CD4-positive, alpha-beta T cell treated with Interferon gamma for 1 hour (primary cell): ENCODE results near the gene ADORA3.
A peak's percentile ranks its signal among the peaks of the same experiment; 100 is the strongest.

Experiments
- DNase-seq: peaks from one replicate; pipeline ENCODE4 v3.0.0-alpha.2; 2020

The ADORA3 gene

DNA sequence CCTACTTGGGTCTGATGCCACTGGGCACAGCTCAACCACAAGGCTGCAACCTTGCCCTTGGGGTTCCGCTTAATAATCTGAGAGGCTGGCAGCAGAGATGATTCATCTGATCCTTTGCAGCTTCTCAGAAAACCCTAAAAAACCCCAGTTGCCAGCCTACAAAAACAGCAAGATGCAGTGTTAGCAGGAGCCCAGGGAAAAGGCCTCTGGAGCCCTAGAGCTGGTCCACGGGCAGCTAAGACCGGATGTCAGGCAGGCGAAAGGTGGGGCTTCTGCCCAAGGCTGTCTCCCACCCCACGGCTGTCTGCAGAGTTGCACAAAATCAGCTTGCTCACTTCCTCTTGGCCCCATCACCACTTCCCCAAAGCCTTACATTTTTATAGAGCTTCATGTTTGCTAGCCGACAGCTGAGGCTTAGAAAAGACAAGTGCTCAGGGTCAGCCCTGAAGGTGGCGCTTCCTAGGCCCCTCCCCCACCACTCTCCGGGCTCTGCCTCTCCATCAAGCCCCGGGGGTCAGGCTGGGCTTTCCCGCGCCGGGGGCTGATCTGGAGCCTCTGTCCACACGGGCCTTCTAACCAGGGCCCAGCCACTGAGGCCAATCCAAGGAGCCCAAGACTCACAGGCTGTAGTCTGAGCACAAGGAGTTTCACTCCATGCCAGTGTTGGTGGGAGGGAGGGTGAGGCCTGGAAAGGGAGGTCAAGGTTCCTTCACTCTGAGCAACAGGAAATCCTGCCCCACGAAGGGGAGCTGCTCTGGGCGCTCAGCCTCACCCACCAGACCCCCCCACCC lies 4.2 kb upstream of the ADORA3 start:
- DNase-seq = peak; percentile 78

DNA sequence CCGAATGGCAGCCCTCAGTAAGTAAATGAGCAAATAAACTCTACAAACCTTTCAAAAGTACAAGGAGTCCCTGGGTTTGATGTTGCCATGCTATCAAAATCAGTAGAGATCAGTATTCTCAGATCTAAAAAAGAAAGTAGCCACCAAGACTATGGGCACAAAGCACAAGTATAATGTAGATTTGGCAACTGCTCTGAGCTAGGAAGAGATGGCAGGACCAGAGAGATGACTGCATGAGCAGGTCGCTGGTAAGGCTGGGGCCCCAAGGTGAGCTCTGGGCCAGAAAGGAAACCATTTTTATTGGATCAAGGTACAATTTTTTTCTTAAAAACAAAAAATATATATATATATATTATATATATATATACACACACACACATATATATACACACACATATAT lies 3.1 kb upstream of the ADORA3 start:
- no peak for DNase-seq

DNA sequence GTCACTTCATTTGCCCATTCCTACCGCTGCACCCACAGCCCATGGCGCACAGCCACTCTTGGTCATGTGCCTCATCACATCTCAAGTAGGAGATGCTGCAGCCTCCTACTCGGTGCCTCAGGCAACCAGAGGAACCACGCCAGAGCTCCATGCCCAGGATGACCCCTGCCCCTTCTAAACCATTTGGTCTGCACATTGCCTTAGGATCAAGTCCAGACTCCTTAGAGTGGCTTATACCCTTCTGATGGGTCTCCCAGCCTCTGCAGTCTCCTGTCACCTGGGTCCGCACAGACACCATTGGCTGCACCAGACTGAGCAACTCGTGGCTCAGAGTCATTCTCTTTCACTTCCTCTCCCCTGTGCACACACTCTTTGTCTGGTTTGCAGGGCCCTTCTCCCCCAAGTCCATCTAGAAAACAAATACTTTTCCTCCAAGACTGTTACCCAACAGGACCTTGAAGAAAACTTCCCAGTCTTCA lies 2.2 kb upstream of the ADORA3 start:
- peak; percentile 60 for DNase-seq

DNA sequence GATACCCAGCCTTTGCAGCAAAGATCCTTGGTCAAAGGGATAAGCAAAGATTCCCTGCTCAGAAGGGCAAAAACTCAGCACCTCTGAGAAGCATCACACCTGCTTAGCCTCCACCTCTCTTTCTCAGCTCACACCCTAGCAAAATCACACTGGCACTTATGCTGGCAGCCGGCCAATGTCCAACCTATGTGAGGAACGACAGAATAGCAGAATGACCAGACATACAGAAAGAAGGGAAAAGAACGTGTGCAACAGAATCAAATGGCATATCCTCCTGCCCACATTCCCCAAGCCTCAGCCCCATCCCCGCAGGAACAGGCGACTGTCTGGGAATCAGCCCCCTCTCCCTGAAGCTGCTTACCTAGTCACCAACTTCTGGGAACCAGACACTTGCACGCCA lies 664 bp upstream of the ADORA3 start:
- no peak for DNase-seq

DNA sequence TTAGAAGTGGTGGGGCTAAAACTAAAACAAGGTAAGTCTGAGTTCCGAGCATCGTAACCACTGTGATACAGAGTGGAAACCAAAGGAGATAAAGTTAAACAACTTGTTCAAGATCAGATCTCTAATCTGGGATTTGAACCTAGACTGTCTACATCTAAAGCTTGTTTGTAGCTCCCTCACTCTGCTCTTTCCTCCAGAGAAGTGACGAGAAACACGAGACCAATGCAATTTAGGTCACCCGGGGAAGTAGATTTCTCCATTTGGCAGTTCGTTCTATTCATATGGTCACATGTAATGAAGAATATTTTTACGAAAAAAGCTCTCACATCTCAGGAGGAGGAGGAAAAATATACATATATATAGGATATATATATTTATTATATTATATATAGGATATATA lies 1.8 kb downstream of the ADORA3 start:
- no peak for DNase-seq

DNA sequence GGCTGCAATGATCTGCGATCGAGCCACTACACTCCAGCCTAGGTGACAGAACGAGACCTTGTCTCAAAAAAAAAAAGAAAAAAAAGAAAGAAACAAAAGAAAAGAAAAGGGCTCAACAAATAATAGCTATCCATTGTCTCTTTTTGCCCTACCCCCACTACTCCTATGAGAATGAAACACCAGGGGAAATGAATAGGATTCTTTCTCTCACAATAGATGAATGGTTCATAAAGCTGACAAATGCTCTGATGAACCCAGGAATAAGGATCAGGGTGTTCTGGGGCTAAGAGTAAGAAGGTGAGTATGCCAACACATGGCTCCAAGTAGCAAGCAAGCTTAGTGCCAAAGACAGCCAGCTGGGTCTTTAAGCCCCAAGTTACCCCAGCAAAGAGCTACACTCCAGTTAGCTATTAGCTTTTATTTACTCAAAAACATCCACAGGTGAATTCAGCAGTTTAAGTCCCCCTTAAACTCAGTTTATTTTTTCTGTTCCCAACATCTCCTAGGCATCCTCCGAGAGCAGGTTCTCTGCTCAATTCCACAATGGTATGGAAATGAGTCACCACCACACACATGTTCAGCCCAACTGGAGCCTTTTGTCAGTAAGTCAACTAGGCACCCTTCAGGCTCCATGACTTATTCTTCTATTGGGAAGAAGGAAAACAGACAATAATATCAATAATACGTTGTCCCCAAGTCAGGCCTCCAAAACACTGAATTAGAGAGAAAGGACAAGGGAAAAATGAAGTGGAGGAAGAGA lies 4.2 kb downstream of the ADORA3 start:
- no peak for DNase-seq

DNA sequence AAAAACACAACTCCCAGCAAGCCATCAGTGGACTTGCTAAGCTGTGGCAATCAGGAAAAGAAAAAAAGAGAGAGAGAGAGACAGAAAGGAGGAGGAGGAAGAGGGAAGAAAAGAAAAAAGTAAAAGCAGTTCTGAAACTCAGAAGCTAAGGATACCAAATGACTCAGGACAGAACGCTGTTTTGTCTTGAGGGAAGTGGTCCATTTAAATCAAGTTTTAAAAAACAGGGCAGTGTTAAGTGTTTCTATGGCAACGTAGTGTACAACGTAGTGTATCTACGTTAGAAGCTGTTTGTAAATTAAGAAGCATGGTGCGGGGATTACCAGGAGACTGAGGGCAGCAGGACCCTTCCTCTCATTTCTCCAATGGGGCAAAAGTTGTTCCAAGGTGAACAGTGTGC lies 5.8 kb downstream of the ADORA3 start:
- DNase-seq = no peak

DNA sequence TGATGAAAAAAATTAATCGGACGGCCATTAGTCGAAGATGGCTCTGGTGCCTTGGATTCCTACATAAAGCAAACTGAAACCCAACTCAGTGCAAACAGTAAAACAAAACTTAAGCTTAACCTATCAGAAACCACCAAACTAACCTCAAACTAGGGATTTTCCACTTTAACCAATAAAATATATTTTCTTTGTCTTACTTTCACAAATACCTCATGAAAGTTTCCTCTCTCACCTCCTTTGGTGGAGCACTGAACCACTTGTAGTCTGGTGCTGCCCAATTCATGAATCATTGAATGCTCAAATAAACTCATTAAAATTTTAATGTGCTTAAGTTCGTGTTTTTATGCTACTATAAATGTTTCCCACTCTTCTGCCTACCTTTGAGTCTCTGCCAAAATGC lies 7.0 kb downstream of the ADORA3 start:
- no peak for DNase-seq

DNA sequence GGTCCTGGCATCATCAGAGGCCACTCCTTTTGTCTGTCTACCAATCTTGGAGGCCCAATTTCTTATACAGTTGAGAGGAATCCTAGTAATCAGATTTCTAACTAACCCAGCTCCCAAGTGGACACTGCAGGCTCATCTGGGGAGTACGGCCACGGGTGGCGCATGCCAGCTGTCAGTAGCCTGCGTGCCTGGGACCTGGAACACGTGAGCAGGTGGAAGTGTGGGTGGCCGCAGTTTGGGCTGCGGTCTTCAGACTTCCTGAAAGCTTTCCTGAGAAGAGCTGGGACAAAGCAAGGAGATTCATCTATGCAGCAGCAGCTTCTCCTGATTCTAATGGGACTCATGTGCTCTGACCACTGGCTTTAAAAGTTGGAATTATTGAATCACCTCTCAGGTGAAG lies 12.4 kb downstream of the ADORA3 start:
- DNase-seq = no peak

DNA sequence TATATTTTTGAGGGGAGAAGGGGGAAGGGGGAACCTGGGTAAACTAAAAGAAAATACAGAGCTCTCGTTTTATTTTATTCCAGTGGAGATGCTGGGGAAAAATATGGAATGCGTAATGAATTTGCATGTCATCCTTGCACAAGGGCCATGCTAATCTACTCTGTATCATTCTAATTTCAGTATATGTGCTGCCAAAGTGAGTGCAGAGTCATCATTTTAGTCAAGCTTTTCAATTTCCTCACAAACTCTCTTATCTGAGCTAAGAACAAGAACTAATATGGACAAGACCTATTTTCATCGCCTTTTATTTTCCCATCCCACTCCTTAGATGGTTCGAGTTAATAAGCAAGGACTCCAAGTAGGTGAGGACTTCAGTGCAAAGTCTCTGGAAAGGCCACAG lies 13.2 kb downstream of the ADORA3 start:
- DNase-seq = no peak

DNA sequence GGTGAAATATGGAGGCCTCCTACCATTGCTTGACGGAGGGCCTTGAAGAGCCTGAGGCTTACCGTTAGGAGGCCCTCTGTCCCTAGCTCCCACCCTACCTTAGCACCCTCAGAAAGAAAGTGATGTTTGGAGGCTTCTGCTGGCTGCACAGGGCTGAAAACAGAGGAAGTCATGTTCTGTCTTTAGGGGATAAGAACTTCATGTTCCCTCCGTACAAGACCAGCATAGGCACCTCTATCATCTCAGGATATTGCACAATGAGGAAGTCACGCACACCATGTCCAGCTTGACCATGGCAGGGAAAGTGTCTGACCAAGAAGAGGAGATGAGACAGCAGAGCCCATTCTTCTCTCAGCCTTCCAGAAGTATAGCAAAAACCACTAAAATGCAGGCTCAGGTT lies 13.8 kb downstream of the ADORA3 start:
- no peak for DNase-seq

DNA sequence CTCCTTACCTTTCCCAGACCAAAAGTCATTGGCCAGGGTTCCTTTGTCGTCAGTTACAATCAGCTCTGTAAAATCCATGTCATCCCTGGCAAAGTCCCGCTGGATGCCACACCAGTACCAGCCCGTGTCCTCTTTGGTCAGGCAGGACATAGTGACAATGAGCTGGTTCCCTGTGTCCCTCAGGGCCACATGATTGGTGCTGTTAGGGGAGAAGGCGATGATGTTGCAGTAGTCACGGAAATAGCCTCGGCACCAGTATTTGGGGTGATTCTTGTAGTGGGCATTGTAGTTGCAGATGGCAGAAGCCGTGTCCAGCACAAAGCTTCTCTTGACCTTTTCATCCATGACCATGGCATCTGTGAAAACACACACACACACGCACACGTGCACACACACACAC lies 14.8 kb downstream of the ADORA3 start:
- no peak for DNase-seq

DNA sequence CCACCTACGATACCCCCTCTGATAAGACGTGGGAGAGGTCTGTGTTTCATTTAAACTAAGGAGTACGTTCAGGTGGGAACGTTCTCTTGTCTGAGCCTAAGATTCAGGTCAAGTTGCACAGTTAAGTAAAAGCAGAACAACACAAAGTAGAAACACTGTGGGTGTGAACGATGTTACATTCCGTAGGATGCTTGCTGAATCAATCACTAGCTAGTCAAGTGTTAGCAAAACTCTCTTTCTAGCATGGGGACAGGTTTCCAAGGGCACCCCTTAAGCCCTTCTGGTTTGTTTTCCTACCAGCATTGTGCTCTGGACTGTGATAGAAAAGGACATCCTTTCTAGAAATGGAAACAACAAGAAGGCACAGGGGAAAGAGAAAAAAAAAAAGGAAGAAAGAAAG lies 16.3 kb downstream of the ADORA3 start:
- no peak for DNase-seq

DNA sequence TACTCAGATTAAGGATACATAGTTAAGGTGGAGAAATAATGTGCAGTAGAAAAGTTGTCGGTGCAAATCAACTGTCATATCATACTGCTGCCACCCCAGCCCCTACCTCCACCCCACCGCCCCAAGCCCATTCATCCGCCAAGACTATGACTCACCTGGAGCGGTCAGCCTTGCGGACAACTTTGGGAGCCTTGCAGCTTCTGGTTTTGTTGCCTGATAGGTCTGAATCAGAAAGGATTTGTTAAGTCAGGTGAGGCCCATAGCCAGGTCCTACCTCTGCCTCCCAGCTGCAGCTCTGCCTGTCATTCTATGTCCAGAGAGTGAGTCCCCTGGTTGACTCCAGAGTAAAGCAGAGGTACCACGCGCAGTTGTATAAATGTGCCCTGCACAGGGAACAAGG lies 17.0 kb downstream of the ADORA3 start:
- DNase-seq = no peak

DNA sequence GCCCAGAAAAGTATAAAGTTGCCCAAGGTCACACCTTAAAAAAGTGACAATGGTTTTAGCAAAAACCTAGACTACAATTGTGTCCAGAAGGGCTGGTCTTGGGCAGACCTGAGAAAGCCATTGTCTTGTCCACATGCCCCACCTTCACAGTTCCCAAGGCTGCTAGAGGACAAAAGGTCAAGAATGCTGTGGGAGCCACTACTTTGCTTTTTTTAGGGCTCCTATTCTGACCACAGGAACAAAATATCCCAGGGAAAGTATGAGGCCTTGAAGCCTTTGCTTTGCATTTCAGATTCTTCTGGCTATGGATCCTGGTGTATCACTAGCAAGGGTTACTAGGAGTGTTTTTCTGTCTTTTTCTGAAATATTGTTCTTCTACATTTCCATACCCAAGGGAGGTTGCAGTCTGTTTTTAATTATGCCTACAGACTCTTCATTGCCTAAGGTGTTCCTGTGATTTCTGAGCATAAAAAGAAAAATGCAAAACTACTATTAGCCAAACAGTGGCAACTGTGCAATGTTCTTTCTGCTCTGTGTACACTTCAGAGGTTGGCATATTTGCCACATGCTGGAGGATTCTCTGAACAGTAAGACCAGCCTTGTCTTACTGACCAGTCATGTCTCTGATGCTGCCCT lies 18.9 kb downstream of the ADORA3 start:
- no peak for DNase-seq

DNA sequence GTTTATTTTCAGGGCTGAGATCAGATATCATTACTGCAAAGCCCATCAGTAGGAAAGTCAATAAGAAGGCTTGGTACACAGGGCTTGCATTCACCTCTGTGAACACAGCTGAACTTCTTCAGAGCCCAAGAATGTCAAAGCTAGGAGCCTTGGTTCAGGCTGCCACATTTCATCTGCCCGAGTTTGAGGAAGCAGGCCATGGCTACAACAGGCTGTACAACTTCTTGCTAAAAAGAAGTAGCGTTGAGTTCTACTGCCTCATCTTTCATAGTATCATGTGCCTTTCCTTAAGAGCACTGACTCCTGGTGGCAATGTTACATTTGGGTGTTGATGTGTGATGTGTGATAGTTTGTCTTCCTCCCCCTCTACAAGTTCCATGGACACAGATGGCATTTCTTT lies 19.6 kb downstream of the ADORA3 start:
- no peak for DNase-seq

DNA sequence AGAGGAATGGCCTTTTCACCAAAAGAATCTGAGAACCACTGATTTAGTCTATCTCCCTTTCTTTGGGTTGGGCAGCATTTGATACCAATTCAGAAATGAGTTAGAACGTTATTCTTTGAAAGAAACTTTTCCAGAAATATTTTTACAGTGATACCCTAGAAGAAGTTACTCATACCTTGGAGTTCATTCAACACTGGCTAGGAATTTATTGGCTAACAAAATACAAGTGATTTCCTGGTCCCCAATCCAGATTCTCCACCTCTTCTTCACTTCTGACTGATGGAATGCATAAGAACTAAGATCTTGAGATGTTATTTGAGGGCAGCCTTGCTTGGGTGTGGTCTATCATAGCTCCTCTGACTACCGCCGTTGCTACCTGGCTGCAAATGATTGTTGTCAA lies 20.3 kb downstream of the ADORA3 start:
- no peak for DNase-seq

DNA sequence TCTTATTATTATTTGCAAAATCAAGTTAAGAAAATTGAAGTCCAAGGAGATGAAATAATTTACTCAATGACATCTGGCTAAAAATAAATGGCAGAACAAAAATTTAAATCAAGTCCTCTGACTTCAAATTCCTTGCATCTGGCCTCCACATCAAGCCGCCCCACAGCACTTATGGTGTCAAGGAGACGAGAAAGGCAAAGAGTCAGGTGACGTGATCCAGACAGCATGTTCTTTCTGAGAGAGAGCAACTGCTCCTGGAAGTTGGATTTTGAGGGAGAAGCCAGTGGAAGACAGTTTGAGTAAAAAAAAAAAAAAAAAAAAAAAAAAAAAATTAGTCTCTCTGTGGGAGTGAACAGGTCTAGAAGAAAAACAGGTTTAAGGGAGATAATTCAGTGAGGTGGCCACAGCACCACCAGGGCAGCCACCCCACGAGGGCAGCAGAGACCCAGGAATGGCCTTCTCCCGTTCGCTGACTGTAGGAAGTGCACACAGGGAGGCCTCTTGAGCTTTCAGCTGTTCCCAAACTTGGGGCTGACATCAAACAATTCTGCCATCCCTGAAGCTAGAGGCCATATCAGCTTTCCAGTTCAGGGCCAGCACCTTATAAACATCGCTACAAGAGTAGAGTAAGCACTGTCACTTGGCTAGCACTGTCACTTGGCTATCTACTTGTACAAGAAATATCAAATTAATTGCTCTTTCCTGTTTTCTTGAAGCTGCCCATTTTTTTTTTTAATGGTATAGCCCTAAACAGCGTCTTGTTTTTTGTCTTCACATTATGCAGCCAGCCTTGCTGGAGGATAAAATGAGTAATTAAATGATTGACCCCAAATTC lies 21.8 kb downstream of the ADORA3 start:
- peak; percentile 67 for DNase-seq

DNA sequence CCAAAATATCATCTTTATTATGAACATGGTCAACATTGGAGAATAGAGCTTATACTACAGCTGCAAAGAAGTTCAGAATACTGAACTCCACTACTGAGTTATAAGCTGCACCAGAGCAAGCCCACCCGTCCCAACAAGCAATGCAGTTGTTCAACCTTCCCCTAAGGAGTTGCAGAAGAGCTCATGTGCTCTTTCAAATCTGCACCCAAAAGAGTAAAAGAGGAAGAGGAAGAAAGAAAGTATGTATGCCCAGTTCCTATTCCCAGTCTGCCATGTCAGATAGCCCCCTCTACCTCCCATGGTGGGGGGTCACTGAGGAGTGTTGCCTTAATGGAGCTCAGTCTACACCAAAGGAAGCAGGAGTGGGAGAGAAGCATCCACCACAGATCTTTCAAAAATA lies 22.8 kb downstream of the ADORA3 start:
- DNase-seq = no peak

DNA sequence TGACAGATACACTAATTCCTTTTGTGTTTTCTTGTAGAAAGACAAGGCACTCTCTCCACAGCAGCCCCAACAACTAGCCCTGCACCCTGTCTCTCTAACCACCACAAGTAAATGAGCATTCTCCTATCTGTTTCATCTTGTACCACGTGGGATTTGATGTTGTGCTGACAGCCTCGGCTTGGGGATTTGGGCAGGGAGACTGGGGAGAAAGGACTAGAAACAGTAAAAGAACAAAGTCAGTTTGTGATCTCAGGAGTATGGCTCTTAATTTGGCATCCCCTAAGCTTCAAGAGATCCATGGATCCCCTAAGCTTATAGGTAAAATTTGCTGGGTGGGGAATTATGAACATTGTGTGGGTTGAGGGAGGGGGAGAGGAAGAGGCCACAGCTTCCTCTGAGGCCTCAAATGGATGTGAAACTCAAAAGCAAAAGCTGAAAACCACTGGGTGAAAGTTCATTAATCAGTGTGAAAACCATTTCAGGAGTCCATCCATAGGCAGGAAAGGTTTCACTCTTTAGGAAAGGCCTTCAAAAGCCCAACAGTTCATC lies 26.6 kb downstream of the ADORA3 start:
- peak; percentile 26 for DNase-seq

DNA sequence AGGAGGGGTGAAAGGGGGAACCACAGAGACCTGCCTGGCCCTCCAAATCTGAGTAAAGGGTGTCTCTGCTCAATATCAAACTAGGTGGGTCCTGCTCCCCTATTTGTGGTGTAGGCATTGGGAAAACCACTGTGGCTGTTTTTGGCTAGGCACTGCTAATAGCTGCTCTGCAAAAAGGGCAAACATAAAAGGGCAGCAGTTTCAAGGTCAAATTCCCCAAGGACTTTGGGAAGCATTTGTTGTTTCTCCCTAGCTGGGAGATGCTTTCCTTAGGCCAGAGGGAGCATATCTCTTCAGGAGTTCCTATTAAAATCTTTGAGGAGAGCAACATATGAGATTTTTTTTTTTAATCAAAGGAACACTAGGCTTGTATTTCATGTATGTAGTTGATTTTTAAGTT lies 27.2 kb downstream of the ADORA3 start:
- DNase-seq = no peak

DNA sequence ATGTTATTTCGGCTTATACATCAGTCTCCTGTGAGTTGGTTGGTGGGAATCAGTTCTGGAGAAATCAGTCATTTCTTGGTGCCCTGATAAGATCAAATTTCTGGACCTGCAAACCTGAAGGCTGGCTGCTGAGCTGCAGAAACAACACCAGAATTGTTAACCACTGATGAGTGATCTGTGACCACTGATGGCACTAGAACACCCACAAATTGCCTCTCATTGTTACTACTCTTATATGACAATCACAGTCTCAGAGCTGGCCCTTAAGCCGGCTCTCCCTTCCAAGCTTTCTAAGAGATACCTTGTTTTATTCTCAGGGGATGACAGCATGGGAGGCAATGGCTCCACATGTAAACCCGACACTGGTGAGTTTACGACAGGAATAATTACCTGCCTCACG lies 27.7 kb downstream of the ADORA3 start:
- DNase-seq = no peak

DNA sequence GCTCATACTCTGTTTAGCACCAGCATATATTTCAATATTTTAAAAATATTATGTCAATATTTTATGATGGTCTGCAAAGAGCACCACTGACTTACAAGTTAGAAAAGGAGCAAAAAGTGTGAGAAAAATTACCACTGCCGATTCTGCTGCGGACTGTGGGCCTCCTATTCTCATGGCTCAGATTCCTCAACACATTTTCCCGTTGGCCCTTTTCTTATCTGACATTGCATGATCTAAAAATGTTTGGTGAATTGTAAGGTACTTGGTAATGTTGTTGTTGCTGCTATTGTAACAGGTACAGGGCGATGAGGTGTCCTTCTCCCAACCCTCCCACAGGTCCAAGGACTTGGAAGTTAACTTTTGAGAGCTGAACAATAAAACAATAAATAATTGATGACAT lies 28.9 kb downstream of the ADORA3 start:
- no peak for DNase-seq
